Measurements from ENCODE around the gene SPTSSB.

SPTSSB gene

DNA sequence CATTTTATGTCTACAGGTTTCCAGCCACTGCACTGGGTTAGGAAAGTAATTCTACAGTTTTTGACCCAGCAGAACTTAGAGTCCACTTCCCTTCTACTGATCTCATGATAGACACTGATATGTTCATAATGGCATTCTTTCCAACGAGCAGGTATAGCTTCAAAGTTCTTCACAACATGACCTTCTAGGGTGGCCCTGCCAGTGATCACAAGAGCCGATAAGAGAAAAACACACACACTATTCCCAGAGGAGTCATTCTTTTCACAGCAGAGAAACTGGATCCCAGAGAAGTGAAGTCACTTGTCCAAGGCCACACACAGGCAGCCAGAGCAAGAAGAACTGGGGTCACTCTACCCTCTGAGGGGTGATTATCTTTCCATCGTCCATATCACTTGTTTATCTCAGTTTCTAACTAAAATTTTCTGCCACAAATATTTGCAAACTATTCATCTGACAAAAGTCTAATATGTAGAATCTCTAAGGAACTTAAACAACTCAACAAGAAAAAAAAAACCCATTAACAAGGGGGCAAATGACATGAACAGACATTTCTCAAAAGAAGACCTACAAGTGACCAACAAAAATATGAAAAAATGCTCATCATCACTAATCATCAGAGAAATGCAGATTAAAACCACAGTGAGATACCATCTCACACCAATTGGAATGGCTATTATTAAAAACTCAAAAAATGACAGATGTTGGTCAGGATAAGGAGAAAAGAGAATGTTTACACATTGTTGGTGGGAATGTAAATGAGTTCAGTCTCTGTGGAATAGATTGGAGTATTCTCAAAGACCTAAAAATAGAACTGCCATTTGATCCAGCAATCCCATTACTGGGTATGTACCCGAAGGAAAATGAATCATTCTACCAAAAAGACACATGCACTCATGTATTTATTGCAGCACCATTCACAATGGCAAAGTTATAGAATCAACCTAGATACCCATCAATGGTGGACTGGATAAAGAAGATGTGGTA, 31.5 kb downstream of the SPTSSB start:
- DNase-seq (ENCODE audit: low read depth): no peak

DNA sequence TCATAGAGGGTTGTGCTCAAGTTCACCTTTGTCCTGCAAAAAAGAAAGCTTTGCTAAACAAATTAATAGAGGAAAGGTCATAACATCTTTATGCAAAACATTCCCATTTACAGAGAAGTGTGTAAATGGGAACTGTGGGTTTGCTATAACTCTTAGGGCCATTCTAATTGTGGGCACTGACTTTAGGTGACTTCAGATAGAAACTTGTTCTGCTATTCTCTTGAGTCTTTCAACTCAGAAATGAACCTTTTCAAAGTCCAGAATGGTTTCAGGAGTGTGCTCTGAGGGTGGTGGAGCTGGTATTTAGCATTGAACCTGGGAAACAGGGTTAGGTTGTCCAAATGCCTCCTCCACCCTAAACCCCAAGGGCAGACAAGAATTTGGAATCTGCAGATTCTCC, 34.0 kb downstream of the SPTSSB start:
- no peak for DNase-seq (ENCODE audit: low read depth)

DNA sequence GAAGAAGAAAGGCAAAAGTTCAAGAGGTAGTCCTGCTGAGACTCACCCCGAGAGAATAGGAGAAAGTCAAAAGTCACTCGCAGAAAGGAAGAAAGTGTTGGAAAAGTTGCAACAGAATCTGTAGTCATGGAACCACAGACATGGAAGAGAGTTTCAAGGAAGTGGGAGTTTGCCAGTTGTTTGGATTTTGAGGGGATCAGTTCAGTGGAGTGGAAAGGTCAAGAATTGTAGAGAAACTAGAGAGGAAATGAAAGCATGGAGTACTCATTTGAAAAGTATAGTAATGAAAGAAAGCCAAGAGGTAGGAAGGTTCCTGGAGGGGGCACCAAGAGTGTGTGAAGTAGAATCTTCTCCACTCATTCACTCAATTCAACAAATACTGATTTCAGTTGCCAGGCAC, 34.7 kb downstream of the SPTSSB start:
- no peak for DNase-seq (ENCODE audit: low read depth)

DNA sequence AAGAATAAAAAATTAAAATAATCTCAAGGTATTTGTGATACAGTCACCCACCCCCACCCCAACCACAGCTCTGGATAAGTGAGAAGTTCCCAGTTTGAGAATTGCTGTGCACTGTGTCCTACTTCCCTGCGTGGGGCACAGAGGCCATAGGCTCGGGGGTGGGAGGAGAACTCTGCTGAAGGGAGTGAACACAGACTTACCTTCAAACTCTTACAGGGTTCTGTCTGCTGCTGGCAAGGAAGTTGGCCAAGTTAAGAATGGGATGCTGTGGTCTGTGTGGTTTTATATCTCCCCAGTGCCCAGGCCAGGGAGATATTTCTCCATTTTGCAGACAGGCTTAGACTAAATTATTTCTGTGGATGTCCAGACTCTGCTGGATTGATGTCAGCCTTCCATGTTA, 37.6 kb downstream of the SPTSSB start:
- no peak for DNase-seq (ENCODE audit: low read depth)

DNA sequence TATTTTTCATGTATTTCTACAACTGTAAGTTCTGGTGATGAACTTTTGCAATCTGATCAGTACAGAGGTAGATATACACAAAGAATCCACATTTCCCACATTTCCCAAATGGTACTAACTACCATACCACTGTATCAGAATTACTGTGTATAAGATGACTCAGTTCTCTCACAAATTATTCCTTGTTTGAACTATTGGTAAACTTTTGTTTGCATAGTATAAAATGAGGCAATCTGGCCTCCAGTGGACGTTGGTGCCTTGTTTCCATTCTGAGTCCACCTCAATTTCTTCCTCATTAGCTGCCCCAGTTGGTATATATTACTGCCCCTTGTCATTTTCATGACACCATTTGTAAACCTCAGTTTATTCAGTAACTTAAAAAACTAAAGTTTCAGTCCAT, 38.5 kb downstream of the SPTSSB start:
- DNase-seq (ENCODE audit: low read depth): no peak

DNA sequence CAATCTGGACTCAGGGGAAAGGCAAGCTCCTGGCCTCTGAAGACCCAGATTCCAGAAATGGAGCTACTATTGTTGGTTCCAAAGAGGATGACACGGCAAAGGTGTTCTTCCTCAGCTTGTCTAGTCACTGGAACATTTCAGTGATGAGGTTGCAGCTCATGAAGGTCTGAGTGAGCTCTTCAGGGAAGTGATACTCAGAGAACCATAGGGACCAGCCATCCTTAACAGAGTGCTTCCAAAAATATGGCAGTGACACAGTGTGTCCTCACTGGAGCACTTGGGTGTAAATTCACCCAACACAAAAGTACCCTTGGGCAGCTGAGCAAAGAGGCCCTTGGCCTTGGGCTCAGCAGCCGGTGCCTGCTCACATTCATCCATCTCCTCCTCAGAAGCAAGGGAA, 46.3 kb downstream of the SPTSSB start:
- no peak for DNase-seq (ENCODE audit: low read depth)

DNA sequence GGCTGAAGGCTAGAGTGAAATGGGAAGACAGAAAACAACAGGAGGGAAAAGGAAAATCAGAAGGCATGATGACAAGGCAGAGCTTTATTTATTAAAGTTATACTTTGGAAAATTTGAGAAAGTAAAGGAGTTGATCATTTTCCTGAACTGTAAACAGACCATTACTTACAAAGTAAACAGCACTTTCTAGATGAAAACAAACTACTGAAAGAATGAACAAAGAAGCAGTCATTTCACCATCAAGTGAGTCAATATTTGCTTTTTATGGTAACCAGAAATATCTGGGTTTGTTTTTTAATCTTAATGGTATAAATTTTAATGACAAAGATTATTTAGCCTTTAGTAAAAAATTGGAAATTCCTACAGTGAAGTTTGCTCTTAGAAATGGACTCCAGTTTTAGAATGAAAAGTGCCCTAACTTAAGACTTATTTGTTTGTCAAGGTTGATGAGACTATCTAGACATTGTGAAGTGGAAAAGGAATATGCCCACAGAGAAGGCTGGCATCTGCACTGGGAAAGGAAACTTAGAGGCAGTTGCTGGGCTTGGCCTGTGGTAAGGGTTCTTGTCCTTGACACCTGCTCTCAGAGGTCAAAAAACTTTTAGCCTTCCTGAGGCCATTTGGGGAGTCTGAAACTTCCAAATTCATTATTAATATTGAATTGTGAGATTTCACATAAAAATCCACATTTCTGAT, 47.2 kb downstream of the SPTSSB start:
- no peak for DNase-seq (ENCODE audit: low read depth)

DNA sequence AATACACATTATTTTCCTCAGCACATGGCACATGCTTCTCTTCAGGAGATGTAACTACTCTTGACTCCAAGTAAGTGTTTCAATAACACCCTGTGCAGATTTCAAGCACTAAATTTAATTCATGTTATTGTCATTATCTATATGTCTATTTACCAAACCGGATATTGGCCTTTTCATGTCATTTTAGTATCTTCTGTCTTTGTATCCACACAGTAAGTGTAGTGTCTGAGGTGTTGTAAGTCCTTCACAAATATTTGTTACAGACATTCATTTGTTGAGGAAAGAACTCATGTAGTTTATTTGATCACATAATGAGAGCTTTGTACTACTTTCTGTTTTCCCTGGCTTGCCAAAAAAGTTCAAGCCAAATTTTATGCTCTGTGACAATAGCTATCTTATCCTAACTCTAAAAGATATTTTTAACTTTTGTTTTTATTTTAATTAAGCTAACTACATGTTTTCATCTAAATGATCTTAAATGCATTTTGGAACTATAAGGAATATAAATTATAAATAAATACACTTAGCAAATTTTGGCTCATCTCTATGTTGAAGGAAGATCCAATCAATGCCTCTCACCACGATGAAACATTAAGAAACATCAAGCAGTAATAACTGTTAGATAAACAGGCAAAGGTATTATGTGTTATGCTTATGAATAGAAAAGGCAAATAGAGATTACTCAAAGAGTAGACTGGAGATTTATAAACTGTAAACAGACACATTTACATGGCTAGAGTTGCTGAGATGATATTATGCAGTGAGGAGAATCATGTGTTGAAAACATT, 48.3 kb downstream of the SPTSSB start:
- no peak for DNase-seq (ENCODE audit: low read depth)

DNA sequence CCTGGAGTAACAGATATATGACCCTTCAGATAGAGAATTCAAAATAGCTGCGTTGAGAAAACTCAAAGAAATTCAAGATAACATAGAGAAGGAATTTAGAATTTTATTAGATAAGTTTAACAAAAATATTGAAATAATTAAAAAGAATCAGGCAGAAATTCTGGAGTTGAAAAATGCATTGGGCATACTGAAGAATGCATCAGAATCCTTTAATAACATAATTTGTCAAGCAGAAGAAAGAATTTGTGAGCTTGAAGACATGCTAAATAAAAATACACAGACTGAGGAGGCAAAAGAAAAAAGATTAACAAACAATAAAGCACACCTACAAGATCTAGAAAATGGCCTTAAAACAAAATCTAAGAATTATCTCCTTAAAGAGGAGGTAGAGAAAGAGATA, 50.5 kb downstream of the SPTSSB start:
- DNase-seq (ENCODE audit: low read depth): no peak

DNA sequence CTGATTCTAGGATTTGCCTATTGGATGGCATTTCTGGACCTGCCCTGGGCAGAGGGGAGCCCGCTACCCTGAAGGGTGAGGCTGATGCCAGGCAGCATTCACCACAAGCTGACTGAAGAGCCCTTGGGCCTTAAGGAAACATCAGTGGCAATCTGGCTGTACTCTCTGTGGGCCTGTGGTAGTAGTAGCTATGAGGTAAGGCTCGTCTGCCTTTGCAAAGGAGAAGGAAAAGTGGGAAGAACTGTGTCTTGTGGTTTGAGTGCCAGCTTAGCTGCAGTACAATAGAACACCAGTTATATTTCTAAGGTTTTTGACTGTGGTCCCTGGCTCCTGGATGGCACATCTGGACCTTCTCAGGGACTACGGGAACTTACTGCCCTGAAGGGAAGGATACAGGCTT, 51.5 kb downstream of the SPTSSB start:
- no peak for DNase-seq (ENCODE audit: low read depth)

DNA sequence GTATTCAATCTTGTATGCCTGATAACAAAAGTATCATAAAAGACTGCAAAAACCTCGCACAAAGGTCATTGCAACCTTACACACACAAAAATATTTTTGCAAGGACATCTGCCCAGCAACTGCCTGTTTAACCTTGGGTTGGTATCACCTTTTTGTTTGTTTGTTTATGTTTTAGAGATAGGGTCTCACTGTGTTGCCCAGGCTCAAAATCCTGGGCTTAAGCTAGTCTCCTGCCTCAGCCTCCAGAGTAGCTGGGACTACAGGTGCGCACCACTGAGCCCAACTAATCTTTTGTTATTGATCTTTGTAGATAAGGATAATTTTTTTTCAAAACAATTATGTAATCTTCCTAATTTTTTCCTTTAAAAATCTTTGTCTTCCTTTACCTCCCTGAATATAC, 54.2 kb downstream of the SPTSSB start:
- DNase-seq (ENCODE audit: low read depth): no peak

DNA sequence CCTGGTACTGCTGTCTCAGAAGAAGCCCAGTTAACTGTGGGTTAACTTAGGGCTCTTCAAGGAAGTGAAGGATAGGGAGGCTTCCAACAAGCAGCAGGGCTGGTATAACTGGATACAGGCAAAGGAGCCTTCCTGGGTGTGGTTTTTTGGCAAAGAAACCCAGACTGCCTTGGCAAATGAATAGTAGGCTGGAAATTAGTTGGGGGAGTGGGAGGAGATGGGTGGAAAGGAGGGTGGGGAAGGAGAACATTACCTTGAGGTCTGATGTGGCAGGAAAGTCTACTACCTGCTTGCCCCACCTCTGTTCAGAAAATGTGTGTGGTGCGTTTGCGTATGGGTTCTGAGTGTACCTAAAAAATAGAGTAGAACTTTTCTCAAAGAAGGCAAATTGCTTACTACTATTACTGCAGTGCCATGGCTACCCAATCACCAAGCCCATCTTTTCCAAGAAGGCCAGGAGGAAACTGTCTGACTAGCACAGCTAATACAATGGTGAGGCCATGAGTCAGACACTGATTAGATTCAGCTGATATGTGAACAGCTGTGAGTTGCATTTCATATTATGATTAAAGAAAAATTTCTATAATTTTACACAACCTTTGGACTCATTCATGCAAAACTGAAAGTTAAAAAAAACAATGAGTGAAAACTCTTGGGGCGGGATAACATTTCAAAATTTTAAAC, 55.2 kb downstream of the SPTSSB start:
- no peak for DNase-seq (ENCODE audit: low read depth)

DNA sequence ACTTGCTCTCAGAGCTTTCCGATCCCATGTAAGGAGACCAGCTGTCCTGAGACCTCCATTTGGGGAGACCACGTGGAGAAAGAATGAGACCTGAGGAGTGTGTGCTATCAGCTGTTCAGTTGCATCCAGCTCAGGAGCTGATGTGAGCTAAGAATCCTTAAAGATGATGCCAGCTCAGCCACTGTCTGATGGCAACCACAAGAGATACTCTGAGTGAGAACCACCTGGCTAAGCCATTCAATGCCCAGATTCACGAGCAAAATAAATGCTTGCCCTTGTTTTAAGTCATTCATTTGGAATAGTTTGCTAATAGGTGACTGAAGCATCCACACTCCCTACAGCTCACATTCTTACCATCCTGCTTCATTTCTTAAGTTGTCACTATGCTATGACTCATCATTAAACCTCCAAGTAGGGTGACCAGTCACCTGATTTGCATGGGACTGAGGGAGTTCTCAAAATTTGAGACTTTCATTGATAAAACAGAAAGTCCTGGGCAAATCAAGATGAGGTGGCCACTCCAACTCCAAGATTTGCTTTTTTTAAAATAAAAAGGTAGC, 56.4 kb downstream of the SPTSSB start:
- no peak for DNase-seq (ENCODE audit: low read depth)

DNA sequence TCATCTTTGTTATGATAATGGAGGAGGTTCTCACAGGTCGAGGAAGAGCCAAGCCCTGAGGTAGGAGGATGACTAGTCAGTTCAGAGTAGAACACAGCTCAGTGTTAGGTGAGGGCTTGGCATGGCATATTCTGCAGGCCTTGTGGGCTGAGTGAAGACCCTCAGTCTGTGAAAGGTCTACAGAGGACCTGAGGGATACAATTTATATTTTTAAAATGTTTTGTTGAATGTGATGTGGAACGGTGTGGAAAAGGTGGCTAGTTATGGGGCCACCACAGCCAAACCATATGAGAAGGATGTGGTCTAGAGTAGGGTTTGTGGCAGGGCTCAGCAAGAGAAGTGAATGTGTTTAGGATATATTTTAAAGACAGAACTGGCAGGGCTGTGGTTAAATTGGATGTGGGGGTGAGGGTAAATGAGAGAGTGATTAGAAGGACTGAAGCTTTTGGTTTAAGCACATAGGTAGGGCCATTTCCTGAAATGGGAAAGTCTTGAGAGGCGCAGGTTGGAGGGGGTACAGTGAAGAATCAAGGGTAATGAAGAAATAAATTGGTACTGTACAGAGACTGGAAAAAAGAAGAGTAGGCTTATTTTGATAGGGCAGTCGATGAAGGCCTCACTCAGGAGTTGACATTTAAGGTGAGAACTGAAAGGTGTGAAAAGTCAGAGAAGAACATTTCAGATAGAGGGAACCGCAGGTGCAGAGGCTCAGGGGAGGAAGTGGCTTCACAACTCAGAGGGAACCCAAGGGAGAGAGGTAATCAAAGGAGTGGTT, 60.5 kb downstream of the SPTSSB start:
- DNase-seq (ENCODE audit: low read depth): no peak

DNA sequence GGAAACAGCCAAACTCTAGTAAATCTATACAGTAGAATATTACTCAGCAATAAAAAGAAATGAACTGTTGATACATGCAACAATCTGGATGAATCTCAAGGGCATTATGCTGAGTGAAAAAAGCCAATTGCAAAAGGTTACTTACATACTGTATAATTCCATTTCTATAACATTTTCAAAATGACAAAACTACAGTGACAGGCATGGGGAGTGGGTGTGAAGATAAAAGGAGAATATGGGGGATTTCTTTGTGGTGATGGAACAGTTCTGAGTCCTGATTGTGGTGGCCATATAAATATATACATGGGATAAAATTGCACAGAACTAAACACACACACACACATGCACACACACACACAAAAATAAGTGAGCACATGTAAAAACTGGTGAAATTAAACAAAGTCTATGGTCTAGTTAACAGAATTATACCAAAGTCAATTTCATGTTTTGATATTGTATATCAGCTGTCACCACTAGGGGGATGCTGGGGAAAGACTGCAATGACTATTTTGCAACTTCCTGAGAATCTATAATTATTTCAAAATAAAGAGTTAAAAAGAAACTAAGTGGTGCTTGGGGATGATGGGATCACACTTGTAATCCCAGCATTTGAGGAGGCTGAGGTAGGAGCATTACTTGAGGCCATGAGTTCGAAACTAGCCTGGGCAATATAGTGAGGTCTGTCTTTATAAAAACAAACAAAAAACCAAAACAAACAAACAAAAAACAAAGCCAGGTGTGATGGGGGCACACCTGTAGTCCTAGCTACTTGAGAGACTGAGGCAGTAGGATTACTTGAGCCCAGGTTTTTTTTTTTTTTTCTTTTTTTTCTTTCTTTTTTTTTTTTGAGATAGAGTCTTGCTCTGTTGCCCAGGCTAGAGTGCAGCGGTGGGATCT, 66.0 kb downstream of the SPTSSB start:
- no peak for DNase-seq (ENCODE audit: low read depth)

DNA sequence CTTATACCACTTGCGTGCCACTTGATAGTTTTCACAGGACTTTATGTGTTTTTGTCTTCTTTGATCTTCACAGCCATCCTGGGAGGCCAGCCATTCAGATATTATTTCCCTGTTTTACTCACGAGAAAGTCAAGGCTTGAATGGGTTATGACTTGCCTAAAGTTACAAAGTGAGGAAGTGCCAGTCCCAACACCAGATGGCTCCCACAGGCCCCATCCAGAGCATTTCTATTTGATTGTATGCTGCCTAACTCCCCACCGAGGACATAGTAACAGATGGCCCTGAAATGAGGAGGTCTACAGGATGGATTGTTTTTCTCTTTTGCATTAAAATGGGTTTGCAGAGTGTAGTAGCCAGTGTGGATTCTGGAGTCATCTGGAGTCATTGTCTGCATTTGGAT, 74.5 kb downstream of the SPTSSB start:
- no peak for DNase-seq (ENCODE audit: low read depth)

DNA sequence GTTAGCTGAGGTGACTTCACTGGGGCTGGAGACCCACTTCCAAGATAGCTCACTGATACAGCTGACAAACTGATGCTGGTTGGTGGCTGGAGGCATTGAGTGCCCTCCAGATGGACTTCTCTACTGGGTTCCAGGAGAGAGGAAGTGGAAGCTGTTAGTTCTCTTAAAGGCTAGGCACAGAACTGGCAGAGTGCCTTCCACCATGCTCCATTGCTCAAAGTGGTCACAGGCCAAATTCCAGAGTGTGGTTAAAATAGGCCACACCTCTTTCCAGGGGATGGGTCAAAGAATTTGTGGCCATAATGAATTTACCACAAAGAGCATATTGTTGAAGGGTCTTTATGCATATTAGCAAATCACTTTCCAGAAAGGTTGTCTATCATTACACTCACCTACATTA, 76.0 kb downstream of the SPTSSB start:
- no peak for DNase-seq (ENCODE audit: low read depth)

Data from CMK (cell line).